ENCODE results near the gene IL16.
A peak's percentile ranks its signal among the peaks of the same experiment; 100 is the strongest.

DNA sequence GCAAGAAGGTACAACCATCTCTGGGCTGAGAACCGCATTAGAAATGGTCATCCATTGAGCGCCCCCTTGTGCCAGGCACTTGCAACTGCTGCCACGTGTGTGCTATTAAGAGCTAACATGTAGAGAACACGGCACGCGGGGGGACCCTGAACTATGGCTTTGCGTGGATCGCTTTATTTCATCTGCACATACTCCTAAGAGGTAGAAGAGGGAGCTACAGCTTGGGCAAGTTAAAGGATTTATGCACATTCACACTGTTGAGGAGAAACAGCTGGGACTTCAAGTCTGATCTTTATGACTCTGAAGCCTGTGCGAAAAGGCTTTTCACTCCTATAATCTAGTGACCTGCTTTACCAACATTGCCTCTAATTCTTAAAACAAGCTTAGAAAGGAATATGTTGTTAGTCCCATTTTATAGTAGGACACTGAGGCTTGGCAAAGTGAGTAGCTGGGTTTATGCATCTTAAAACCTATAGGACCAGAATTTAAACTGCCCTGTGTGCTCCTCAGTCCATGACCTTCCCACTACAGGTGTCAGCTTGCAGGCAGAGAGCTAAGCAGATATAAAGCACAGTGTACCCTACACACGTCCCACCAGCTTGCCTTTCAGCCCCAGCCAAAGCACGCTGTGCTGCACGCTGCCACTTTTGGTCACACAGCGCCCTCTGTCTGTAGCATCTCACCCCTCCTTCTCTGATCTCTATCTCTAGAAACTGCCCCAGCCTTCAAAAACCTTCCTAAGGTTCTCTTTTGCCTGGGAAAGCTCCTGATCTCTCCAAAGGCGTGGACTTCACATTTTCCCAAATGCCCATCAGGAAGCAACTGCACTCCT is 69.5 kb downstream of the IL16 start:
- no peak for TF ChIP-seq FOXM1 (IDR thresholded peaks at IDR 0.05; ENCODE audit: borderline replicate concordance, low read depth)
- TF ChIP-seq, protein P1, sequence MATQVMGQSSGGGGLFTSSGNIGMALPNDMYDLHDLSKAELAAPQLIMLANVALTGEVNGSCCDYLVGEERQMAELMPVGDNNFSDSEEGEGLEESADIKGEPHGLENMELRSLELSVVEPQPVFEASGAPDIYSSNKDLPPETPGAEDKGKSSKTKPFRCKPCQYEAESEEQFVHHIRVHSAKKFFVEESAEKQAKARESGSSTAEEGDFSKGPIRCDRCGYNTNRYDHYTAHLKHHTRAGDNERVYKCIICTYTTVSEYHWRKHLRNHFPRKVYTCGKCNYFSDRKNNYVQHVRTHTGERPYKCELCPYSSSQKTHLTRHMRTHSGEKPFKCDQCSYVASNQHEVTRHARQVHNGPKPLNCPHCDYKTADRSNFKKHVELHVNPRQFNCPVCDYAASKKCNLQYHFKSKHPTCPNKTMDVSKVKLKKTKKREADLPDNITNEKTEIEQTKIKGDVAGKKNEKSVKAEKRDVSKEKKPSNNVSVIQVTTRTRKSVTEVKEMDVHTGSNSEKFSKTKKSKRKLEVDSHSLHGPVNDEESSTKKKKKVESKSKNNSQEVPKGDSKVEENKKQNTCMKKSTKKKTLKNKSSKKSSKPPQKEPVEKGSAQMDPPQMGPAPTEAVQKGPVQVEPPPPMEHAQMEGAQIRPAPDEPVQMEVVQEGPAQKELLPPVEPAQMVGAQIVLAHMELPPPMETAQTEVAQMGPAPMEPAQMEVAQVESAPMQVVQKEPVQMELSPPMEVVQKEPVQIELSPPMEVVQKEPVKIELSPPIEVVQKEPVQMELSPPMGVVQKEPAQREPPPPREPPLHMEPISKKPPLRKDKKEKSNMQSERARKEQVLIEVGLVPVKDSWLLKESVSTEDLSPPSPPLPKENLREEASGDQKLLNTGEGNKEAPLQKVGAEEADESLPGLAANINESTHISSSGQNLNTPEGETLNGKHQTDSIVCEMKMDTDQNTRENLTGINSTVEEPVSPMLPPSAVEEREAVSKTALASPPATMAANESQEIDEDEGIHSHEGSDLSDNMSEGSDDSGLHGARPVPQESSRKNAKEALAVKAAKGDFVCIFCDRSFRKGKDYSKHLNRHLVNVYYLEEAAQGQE (IDR thresholded peaks at IDR 0.05; ENCODE audit: low read depth): no peak
- peak; percentile 89 for TF ChIP-seq RAD21 (IDR thresholded peaks at IDR 0.05; ENCODE audit: low read depth)
- peak; percentile 27; the same call in 1 of the 2 replicates for TF ChIP-seq TEAD4 (IDR thresholded peaks at IDR 0.05)
